Activated CD8-positive, alpha-beta memory T cell treated with anti-CD3 and anti-CD28 coated beads, Interleukin-2, amount 50 U/mL, for 4 hours (primary cell): ENCODE results near the gene GPR68.
A peak's percentile ranks its signal among the peaks of the same experiment; 100 is the strongest.

Source experiments
- DNase-seq: peaks from one replicate; pipeline ENCODE4 v3.0.0-alpha.2; 2020

The GPR68 gene

DNA sequence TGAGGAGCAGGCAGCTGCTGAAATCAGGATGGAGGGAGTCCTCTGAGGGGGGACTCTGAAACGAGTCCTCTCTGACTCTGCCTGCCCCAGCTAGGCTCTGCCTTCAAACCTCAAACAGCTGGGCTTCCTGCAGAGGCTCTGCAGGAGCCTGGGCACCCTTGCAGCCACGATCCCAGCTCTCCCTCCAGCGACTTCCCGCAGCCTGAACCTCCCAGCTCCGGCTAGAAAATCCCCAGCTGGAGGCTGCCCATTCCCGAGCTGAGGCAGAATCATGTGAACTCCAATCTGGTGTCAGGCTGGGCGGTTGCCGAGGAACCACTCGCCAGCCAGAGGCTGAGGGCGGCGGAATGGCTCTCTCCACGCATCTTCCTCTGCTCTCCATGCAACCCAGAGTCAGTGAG, at the start of gene GPR68:
GPR68 (minus strand) TSS at position 204 of the 401 bp plus-strand sequence. CDS start 9,654 bp downstream, outside the sequence.
- no peak for DNase-seq

GRCh38 chr14:91294153-91294552, 49.6 kb upstream of the GPR68 start:
- DNase-seq: no peak

DNA sequence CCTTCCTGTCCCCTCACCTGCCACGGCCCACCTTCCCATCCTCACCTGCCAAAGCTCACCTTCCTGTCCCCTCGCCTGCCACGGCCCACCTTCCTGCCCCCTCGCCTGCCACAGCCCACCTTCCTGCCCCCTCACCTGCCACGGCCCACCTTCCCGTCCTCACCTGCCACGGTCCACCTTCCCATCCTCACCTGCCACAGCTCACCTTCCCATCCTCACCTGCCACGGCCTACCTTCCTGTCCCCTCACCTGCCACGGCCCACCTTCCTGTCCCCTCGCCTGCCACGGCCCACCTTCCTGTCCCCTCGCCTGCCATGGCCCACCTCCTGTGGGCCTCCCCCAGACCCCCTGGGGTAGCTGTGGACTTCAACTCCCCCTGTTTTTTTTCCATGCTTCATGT, 48.8 kb upstream of the GPR68 start:
- no peak for DNase-seq

GRCh38 chr14:91292491-91292890, 48.0 kb upstream of the GPR68 start:
- no peak for DNase-seq

GRCh38 chr14:91291786-91292405, 47.4 kb upstream of the GPR68 start:
- no peak for DNase-seq

DNA sequence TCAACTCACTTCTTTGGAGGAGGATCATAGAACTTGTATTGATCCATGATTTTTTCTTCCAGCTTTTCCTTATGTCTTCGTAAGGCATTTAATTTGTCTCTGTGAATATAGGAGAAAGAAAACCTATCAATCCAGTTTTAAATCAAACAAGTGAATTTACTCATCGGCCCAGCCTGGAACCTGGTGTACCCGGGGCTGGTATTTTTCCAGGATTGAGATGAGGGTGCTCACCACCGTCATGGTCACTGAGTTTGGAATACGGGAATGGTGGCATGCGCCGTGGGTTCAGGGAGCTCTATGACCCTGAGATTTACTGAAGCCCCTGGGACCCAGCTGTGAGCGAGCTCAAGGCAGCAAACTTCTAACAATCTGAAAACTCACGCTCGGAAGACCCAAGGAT, 46.5 kb upstream of the GPR68 start:
- DNase-seq: no peak

GRCh38 chr14:91289464-91289863, 45.0 kb upstream of the GPR68 start:
- no peak for DNase-seq

DNA sequence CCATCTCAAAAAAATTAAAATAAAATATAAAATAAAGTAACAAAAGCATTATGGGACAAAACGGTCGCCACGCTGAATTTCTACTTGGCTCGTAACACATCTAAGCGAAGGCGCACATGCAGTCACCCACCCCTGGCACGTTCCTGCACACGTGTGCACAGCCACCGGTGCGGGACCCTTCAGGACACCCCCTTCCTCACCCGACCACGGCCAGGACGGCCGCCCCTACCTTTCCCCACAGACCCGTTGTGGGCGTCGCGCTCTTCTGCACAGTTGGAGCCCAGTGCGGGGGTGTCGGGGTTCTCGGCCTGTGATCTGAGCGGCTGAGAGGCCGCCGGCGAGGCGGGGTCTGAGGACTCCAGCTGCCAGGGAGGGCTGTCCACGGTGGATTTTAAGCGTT, 44.4 kb upstream of the GPR68 start:
- no peak for DNase-seq

- peak; percentile 84 for DNase-seq
Observed at GRCh38 chr14:91286530-91286937, 42.0 kb upstream of the GPR68 start.

GRCh38 chr14:91284791-91285548, 40.5 kb upstream of the GPR68 start:
- no peak for DNase-seq

DNA sequence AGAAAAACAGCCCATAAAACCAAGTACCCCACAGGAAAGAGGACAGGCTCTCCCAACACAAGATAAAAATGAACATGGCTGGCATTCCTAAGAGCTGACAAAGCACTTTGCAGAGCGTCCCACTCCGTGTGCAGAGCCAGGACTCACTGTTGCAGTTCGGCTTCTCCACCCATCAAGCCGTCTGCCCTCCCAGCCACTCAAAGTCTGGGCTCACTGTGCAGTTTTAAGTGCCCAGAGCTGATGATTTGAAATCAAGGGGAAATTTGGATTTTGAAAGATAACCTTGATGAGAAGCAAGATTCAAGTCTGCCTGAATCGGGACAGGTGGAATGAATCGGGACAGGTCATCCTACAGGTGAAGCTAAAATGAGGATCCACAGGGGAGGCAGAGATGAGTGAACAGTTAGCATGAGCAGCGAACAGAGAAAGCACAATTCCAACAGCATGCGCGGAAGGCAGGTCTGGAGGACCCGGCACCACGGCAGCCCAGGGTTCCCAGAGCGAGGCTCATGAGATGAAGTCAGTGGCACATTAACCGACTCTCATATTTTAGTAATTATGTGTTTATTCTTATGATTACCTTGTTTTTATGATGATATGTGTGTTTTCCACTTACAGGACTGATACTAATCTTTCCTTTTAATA, 39.8 kb upstream of the GPR68 start:
- DNase-seq: no peak

- DNase-seq: no peak
Observed at GRCh38 chr14:91283666-91284065, 39.2 kb upstream of the GPR68 start.

GRCh38 chr14:91282954-91283645, 38.6 kb upstream of the GPR68 start:
- DNase-seq: no peak

DNA sequence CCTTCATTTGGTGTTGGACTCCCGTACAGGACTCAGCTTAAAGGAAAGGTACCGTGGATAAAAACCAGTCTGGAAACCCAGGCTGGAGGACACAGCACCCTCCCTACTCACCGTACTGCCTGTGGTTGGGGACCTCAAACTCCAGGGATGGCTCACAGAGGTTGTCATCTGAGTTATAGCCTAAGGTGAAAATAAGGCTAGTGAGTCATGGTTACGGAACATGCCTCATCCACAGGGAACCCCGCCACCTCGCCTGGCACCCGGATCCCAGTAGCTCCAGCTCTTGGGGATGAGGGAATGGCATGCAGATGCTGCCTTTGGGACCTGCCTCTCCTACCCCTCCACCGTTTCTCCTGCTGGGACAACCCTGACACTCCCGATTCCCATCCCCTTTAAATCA, 36.8 kb upstream of the GPR68 start:
- no peak for DNase-seq

DNA sequence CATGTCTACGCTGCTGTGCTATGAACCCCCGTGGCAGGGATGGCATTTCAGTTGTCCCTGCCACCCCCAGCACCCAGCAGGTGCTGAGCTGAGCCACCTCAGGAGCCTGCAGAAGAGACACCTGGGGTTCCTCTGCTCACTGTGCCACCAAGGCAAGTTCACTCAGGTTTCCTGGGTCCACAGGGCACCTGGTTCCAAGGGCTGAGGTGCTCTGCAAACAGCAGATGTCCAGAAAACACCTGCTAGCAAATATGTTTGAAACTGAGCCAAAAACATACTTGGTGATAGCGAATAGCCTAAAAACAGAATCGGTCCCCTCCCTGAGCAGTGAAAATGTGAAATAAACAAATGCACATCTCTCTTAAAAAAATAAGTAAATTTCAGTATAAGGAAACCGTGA, 35.6 kb upstream of the GPR68 start:
- DNase-seq: no peak

GRCh38 chr14:91279354-91279753, 34.9 kb upstream of the GPR68 start:
- DNase-seq: no peak

DNA sequence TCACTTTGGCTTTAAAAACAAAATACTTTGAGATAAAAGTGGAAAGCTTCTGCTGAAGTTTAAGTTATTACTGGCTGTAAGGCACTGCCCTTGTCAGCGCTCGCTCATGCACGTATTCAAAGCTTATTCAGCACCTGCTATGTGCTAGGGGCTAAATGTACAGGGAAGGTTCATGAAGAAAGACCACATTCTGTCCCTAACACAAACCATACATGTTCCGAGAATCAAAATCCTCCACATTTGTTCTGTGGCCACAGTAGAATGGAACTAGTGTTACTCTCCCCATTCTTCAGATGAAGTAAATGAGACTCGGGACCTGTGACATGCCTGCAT, 33.8 kb upstream of the GPR68 start:
- DNase-seq: no peak

DNA sequence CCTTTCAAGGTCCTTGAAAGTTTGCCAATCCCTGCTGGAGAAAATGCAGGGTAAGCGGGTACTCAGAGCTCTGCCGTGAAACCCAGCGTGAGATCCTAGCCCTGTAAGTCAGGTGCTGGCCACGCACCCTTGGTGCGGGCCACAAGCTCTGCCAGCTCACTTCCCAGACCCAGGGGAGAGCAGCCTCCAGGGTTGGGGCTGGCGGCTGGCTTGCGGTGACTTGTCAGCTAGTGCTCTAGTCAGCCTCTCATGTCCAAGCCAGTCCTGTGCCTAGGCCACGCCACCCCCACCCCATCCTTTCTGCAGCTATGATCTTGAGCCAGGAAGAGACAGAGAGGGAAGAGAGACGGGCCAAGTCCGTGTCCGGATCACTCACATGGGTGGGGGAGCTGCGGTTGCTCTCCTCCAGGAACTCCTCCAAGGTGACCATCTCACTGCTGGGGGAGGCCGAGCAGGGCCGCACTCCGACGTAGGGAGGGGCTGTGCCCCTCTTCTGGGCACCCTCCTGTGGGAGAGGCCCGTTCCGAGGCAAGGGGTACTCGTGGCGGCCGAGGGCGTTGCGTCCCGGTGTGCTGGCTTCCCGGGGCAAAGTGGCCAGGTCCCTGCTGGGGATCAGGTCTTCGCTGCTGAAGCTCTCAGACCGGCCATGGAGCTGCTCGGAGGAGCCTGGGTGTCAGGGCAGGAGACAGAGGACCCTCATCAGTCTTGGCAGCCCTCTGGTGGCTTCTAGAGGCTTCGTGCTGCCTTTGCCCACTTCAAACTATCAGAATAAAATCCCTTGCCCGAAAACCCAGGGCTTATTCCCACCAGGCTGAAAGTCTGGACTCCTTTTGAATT, 33.3 kb upstream of the GPR68 start:
- no peak for DNase-seq

GRCh38 chr14:91274796-91275195, 30.3 kb upstream of the GPR68 start:
- DNase-seq: no peak

DNA sequence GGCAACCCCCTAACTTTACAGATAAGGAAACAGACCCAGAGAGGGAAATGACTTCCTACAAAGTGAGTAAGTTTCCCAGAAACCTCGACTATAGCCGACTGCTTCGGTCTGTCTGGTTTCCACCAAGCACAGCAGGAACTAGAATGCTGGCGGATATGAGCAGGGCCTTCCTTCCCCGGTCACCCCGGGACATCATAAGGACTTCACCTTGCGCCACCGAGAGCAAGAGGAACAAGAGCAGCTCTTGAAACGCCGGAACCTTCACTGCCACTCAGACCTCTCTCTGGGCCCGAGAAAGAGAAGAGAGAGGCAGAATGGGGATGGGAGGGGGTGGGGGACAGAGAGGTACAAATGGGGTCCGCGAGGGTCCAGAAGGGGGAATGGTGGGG, 29.4 kb upstream of the GPR68 start:
- DNase-seq: no peak

- no peak for DNase-seq
Observed at GRCh38 chr14:91273273-91273884, 28.9 kb upstream of the GPR68 start.
